ENCODE results near the gene IGF2BP1.

The IGF2BP1 gene

DNA sequence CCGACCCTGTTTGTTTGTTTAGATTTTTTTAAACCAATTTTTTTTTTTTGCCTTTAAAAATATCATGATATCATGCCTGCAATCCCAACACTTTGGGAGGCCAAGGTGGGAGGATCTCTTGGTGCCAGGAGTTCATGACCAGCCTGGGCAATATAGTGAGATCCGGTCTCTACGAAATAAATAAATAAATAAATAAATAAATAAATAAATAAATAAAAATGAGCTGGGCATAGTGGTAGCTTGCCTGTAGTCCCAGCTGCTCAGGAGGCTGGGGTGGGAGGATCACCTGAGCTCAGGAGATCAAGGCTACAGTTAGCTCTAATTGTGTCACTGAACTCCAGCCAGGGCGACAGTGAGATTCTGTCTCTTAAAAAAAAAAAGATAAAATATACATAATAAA is 8.1 kb upstream of the IGF2BP1 start:
- no peak for TF ChIP-seq CTCF (conservative IDR thresholded peaks at IDR 0.05; ENCODE audit: low read depth, low read length)
- DNase-seq (ENCODE audit: low read depth): no peak
- no peak overlapping the region for H3K4me3 ChIP-seq (ENCODE audit: low read length)

DNA sequence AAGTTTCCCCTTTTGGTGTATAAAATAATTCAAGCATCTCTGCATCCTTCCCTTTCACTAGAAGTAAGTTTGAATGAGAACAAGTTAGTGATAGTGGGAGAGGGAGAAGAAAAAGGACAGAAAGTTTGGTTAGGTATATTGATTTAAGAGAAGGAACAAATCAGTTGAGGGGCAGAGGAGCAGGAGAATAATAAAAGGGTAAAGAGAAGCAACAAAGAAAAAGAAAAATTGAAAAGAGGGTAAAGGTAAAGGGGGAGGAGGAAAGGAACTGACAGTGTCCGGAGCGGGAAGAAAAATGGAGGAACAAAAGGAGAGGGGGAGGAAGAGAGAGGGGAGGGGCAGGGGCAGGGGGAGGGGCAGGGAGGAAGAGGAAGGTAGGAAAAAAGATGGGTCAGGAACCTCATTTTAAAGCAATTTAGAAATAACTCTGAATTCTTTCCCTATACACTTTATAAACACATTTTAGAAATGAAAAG is 6.3 kb upstream of the IGF2BP1 start:
- H3K4me3 ChIP-seq (ENCODE audit: low read length): no peak overlapping the region
- no peak for DNase-seq (ENCODE audit: low read depth)
- TF ChIP-seq CTCF (conservative IDR thresholded peaks at IDR 0.05; ENCODE audit: low read depth, low read length): no peak

DNA sequence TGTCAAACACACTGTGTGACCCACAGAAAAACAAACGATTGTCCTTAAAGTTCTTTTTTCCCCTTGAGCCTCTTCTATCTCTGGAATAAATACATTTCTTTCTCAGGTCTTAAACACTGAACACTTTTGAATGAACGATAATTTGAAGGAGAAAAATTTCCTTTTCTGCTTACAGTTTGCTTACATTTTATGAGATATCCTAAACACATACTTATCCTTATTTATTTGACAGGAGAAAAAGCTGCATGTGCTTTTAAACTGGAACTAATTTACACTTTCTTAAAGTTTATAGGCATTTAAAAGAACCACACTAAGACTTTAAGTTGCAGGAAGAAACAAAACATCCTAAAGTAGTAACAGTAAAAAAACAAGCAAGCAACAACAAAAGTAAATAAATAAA is 4.7 kb upstream of the IGF2BP1 start:
- TF ChIP-seq CTCF (conservative IDR thresholded peaks at IDR 0.05; ENCODE audit: low read depth, low read length): no peak
- no peak for DNase-seq (ENCODE audit: low read depth)
- no peak overlapping the region for H3K4me3 ChIP-seq (ENCODE audit: low read length)

DNA sequence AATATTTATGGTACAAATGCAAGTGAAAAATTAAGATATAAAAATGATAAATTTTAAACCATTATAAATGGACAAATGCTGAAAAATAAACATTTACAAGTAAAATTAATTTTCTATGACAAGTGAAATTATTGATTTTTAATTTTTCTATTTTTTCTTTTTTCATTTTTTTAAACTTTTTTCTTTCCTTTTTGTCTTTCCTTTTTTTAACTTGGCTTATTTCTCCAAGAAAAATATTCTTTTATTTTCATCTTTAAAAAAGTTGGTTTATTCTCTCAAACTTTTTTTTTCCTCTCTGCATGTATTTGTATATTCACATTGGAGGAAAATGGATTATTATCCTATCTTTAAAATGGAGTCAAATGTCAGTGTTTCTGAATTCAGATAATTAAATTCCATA is 3.9 kb upstream of the IGF2BP1 start:
- DNase-seq (ENCODE audit: low read depth): no peak
- H3K4me3 ChIP-seq (ENCODE audit: low read length): no peak overlapping the region
- TF ChIP-seq CTCF (conservative IDR thresholded peaks at IDR 0.05; ENCODE audit: low read depth, low read length): no peak

DNA sequence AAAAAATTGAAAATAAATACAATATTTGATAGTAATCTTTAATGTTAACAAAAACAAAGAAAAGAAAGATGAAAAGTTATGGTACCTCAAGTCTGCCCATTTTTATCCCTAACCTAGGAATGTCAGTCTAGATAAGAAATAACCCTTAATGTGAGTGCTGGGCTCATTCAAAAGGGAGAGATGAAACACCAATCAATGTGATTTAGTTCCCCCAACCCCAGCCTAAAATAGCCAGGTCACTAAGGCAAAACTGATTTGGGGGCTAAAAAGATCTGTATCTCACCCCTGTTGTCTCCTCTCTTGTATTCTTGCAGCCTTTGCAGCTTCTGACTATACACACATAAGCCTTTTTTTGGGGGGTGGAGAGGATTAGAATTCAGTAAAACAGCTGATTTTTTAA is 3.2 kb upstream of the IGF2BP1 start:
- no peak overlapping the region for H3K4me3 ChIP-seq (ENCODE audit: low read length)
- TF ChIP-seq CTCF (conservative IDR thresholded peaks at IDR 0.05; ENCODE audit: low read depth, low read length): no peak
- DNase-seq (ENCODE audit: low read depth): no peak

- TF ChIP-seq CTCF (conservative IDR thresholded peaks at IDR 0.05; ENCODE audit: low read depth, low read length): no peak
- DNase-seq (ENCODE audit: low read depth): no peak
- peak overlapping the region; percentile 91 for H3K4me3 ChIP-seq (ENCODE audit: low read length)
These were observed 2.5 kb upstream of the IGF2BP1 start for GRCh38 chr17:48994549-48995303.

- H3K4me3 ChIP-seq (ENCODE audit: low read length): peak overlapping the region; percentile 91
- no peak for TF ChIP-seq CTCF (conservative IDR thresholded peaks at IDR 0.05; ENCODE audit: low read depth, low read length)
These were observed 1.7 kb upstream of the IGF2BP1 start for GRCh38 chr17:48995304-48995973.

More at GRCh38 chr17:48995304-48995973, 1.7 kb upstream of the IGF2BP1 start:
- no peak for DNase-seq (ENCODE audit: low read depth)

Measured in retinal pigment epithelial cell (primary cell).